ENCODE data around the gene HAO1. TPM values are rescaled to one million over a fixed set of nuclear protein-coding genes. Genes with fewer than 3 reads are reported as not detected.

Gene HAO1
- total and polyA plus RNA-seq, 8 donors = 0.16 to 0.54 (median 0.24) TPM; not detected in 4

DNA sequence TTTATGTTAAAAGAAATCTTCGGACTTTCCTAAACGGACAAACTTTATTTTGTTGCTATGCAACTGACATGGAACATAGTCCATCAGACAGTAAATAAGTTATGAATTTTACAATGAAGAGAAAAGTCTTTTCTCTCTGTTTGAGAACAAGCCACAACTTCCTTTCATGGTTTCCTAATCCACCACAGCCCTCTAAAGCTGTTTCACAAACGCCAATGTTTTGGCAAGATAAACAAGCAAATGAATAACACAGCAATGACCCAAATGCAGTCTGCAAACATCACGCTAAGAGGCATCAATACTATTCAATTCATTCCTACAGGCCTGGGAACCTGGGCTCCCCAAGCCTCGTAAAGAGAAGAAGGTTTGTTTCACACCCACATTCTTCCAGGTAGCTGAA is 60.4 kb downstream of the HAO1 start:
- no peaks in the 10 kb centered on the region for H3K9me3 ChIP-seq
- no peak for ATAC-seq
- H3K36me3 ChIP-seq = no peaks in the 10 kb centered on the region
- no peaks in the 10 kb centered on the region for H3K27me3 ChIP-seq
- no peaks in the 10 kb centered on the region for H3K4me1 ChIP-seq
- FAIRE-seq = no peak
- WGBS, 2 donors = 26 to 28% methylated on average over 5 of the region's 5 CpGs
- no peak for DNase-seq
- TF ChIP-seq, protein P1, sequence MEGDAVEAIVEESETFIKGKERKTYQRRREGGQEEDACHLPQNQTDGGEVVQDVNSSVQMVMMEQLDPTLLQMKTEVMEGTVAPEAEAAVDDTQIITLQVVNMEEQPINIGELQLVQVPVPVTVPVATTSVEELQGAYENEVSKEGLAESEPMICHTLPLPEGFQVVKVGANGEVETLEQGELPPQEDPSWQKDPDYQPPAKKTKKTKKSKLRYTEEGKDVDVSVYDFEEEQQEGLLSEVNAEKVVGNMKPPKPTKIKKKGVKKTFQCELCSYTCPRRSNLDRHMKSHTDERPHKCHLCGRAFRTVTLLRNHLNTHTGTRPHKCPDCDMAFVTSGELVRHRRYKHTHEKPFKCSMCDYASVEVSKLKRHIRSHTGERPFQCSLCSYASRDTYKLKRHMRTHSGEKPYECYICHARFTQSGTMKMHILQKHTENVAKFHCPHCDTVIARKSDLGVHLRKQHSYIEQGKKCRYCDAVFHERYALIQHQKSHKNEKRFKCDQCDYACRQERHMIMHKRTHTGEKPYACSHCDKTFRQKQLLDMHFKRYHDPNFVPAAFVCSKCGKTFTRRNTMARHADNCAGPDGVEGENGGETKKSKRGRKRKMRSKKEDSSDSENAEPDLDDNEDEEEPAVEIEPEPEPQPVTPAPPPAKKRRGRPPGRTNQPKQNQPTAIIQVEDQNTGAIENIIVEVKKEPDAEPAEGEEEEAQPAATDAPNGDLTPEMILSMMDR (IDR thresholded peaks at IDR 0.05) = no peak
- intact Hi-C loops (cut with DNase I) = no loop called here
- no peak overlapping the region for H3K27ac ChIP-seq
- H3K4me3 ChIP-seq = no peak overlapping the region

DNA sequence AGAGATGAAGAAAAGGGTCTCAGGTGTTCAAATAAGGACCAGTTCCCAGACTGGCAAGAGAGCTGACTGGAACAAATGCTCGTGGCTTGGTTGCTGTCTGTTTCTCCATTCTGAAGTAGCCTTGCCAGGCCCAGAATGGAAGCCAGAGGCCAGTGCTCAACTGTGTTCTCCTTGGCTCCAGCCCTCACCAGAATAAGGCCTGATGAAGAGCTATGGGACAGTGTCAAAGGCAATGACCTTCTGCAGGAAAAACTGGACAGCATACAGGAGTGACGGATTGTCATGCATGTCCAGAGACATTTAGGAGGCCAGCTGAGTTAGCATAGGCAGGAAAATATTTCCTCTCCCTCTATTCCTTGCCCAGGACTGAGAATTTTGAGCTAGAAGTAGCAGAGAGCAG is 72.2 kb downstream of the HAO1 start:
- 66 to 69% methylated on average over 2 of the region's 2 CpGs for WGBS, 2 donors
- Histone ChIP-seq H3K27me3 (no peaks in the 10 kb centered on the region), H3K4me3 (no peak overlapping the region), H3K4me1 (no peaks in the 10 kb centered on the region), H3K9me3 (no peaks in the 10 kb centered on the region), H3K36me3 (no peaks in the 10 kb centered on the region), H3K27ac (no peak overlapping the region)
- FAIRE-seq (no peak), DNase-seq (no peak), ATAC-seq (no peak)
- intact Hi-C loops (cut with DNase I) = no loop called here
- TF ChIP-seq, protein P1 (IDR thresholded peaks at IDR 0.05) = no peak

DNA sequence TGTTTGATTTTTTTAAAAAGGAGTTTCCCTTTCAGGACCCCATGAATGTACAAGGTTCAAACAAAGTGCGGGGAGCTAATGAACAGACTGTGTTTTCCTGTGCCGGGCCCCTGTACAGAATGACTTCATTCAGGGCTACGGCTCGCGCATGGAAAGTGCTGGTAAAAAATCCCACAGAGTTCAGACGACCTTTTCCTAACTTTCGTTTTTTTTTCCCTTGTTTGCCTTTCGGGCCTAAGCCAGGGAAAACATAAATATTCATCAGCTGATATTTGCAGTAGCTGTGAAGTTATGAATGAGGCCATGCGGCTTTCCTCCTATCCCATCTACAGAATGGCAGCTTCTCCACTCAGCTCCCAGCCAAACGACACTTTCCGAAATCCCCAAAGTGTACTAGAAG is 74.0 kb downstream of the HAO1 start:
- WGBS, 2 donors = 23% methylated on average over 11 of the region's 11 CpGs
- H3K27ac ChIP-seq = no peak overlapping the region
- no peaks in the 10 kb centered on the region for H3K4me1 ChIP-seq
- no peak overlapping the region for H3K4me3 ChIP-seq
- intact Hi-C loops (cut with DNase I) = no loop called here
- ATAC-seq (peak in 3 of 4 donors; percentile 65 to 78 (median 74)), DNase-seq (peak in 1 of 6 donors; percentile 8), FAIRE-seq (no peak)
- no peaks in the 10 kb centered on the region for H3K9me3 ChIP-seq
- TF ChIP-seq, protein P1 (IDR thresholded peaks at IDR 0.05) = no peak
- H3K27me3 ChIP-seq = no peaks in the 10 kb centered on the region
- no peaks in the 10 kb centered on the region for H3K36me3 ChIP-seq

DNA sequence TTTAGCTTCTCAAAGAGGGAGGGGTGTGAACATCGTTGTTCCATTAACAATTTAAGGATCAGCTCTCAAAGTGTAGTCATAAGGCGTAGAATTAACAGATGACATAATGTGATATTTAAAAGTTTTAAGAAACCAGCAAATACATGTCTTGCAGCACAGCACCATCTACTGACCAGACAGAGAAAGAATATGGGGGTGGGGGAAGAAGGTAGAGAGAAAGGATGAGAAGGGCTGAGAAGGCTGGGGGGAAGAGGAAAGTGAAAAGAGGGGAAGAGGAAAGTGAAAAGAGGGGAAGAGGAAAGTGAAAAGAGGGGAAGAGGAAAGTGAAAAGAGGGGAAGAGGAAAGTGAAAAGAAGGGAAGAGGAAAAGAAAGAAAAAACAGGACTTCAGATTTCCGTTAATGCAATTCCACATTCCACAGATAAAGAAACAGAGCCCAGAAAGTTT is 80.9 kb downstream of the HAO1 start:
- DNase-seq (peak in 2 of 6 donors; percentile 9 to 17), FAIRE-seq (no peak), ATAC-seq (peak; percentile 61 to 86 (median 84))
- Histone ChIP-seq H3K36me3 (no peaks in the 10 kb centered on the region), H3K27ac (no peak overlapping the region), H3K27me3 (no peaks in the 10 kb centered on the region), H3K9me3 (no peaks in the 10 kb centered on the region), H3K4me1 (no peaks in the 10 kb centered on the region), H3K4me3 (no peak overlapping the region)
- TF ChIP-seq, protein P1 (IDR thresholded peaks at IDR 0.05) = peak in 3 of 4 donors; percentile 23 to 34 (median 24)
- intact Hi-C loops (cut with DNase I) = no loop called here
- WGBS, 2 donors = 8 to 17% methylated on average over 3 of the region's 3 CpGs

DNA sequence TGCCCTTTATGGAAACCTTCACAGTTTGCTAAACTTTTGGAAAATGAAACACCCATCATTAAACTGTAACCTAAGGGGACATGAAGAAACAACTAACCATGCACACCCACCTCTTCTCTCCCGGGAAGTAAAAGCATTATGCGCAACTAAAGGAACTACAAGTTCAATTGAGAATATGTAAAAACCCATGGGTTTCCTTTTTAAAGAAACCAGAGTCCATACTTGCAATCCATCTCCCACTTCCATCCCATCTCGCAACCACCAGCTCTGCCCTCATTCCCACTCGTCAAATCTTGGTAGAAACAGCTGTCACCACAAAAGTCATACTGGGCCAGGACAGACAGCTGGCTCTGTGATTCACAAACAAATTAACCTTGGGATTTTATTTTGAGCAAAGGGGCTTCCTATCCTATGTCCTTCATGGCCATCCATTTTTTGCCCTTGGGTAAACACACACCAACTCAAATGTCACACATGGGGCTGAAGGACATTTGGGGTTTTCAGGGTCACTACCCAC is 81.5 kb downstream of the HAO1 start:
- intact Hi-C loops (cut with DNase I) = no loop called here
- WGBS, 2 donors = 55 to 56% methylated on average over 4 of the region's 4 CpGs
- DNase-seq (no peak), FAIRE-seq (no peak), ATAC-seq (no peak)
- Histone ChIP-seq H3K4me1 (no peaks in the 10 kb centered on the region), H3K27ac (no peak overlapping the region), H3K4me3 (no peak overlapping the region), H3K27me3 (no peaks in the 10 kb centered on the region), H3K36me3 (no peaks in the 10 kb centered on the region), H3K9me3 (no peaks in the 10 kb centered on the region)
- TF ChIP-seq, protein P1 (IDR thresholded peaks at IDR 0.05) = no peak
